K562 (cell line): Measurements from ENCODE around the gene CD46. TPM values are rescaled to one million over a fixed set of nuclear protein-coding genes. Genes with fewer than 3 reads are reported as not detected.

ENCODE experiments used
- ATAC-seq: fragments of 200-7000 bp; cut with Tn5 transposase; 3 replicates; pipeline ENCODE4 v1.9.1; 2020; ENCODE audit warnings: moderate library complexity
- BruUV-seq: library from RNA; stranded (reverse); fragments of 400-500 nt; replicated peaks from 2 replicates; lab custom pipeline; 2021; lab: Mats Ljungman, UMichigan
- CTCF ChIA-PET: fragments of 300-600 bp; formaldehyde crosslinking; extraction: SDS; loops from one replicate; lab custom pipeline; 2021; ENCODE audit warnings: low intra/inter-chr PET ratio; lab: Yijun Ruan, JAX
- POLR2A ChIA-PET: fragments of 300-600, 350-650 bp; sonication (Branson Sonifier 250); formaldehyde crosslinking; extraction: SDS; loops from one replicate; lab custom pipeline; 2021; ENCODE audit warnings: antibody characterized with exemption, inconsistent platforms; lab: Yijun Ruan, JAX
- DNase-seq, 4 experiments: peaks; one replicate each; pipeline versions ENCODE4 v3.0.0 to v3.0.0-alpha.2; 2011 to 2018; ENCODE audit warnings: low spot score in 3 of 4, mixed read lengths in 3 of 4; ENCODE audit errors: extremely low read depth in 1 of 4
- FAIRE-seq: peaks from 2 replicates; lab custom pipeline; 2011; peaks lifted over from hg19 to GRCh38; lab: Jason Lieb, UNC
- H2AFZ ChIP-seq: 2 replicates; pipeline ENCODE4 v1.6.0; 2011; ENCODE audit warnings: low read depth, low read length, control low read depth, inconsistent platforms
- H3K27ac ChIP-seq: fragments of 200-600 bp; 3 replicates; pipeline ENCODE4 v1.8.0; 2011; ENCODE audit warnings: low read depth, mild to moderate bottlenecking, control low read depth, inconsistent platforms, low read length, moderate library complexity, mixed read lengths; ENCODE audit errors: extremely low read depth
- H3K27me3 ChIP-seq, 2 experiments: fragments of 300-600 bp in 1 of 2; 2 replicates in 1 of 2; 3 replicates in 1 of 2; pipeline versions ENCODE4 v1.6.0 to v1.8.0; 2011; ENCODE audit warnings: inconsistent platforms in 2 of 2, low read length in 2 of 2, mild to moderate bottlenecking in 1 of 2, mixed read lengths in 1 of 2, moderate library complexity in 1 of 2; ENCODE audit not compliant: control insufficient read depth in 2 of 2, insufficient read depth in 2 of 2
- H3K36me3 ChIP-seq: fragments of 300-600 bp; 3 replicates; pipeline ENCODE4 v1.8.0; 2011; ENCODE audit warnings: mild to moderate bottlenecking, low read length, inconsistent platforms; ENCODE audit not compliant: control insufficient read depth, insufficient read depth
- H3K4me1 ChIP-seq, 2 experiments: fragments of 200-600 bp in 1 of 2; replicated peaks in 1 of 2; 2 replicates in 1 of 2; 3 replicates in 1 of 2; pipeline versions ENCODE4 v1.5.1 to v1.8.0; 2011; ENCODE audit warnings: inconsistent platforms in 2 of 2, low read length in 2 of 2, mild to moderate bottlenecking in 1 of 2, mixed read lengths in 1 of 2, moderate library complexity in 1 of 2; ENCODE audit not compliant: control insufficient read depth in 2 of 2, insufficient read depth in 2 of 2
- H3K4me2 ChIP-seq: 2 replicates; pipeline ENCODE4 v1.6.1; 2011; ENCODE audit warnings: low read length, control low read depth, inconsistent platforms, mixed read lengths; ENCODE audit not compliant: insufficient read depth
- H3K4me3 ChIP-seq: fragments of 200-600 bp; sonication (generic), shearing (Covaris generic); 2 replicates; pipeline ENCODE4 v1.5.1; 2016; ENCODE audit warnings: control low read depth, inconsistent platforms
- H3K79me2 ChIP-seq: fragments of 200-600 bp; 3 replicates; pipeline ENCODE4 v1.8.0; 2011; ENCODE audit warnings: low read length, inconsistent platforms; ENCODE audit not compliant: control insufficient read depth, insufficient read depth
- H3K9ac ChIP-seq, 2 experiments: 2 replicates each; pipeline versions ENCODE4 v1.6.0 to v1.6.1; 2011; ENCODE audit warnings: low read depth in 2 of 2, low read length in 2 of 2, control low read depth in 1 of 2, inconsistent platforms in 1 of 2, mild to moderate bottlenecking in 1 of 2, mixed read lengths in 1 of 2; ENCODE audit not compliant: insufficient read depth in 1 of 2
- H3K9me1 ChIP-seq: one replicate; pipeline ENCODE4 v1.6.0; 2011; ENCODE audit warnings: inconsistent platforms, mild to moderate bottlenecking, low read length, moderate library complexity; ENCODE audit not compliant: control insufficient read depth, insufficient read depth
- H3K9me3 ChIP-seq: replicated peaks from 2 replicates; pipeline ENCODE4 v1.5.1; 2011; ENCODE audit warnings: low read depth, low read length, inconsistent platforms; ENCODE audit not compliant: control insufficient read depth, insufficient read depth
- H4K20me1 ChIP-seq: replicated peaks from 2 replicates; pipeline ENCODE4 v1.6.1; 2011; ENCODE audit warnings: low read length, inconsistent platforms, mixed read lengths; ENCODE audit not compliant: control insufficient read depth, insufficient read depth
- JUND ChIP-seq, 2 experiments: IDR thresholded peaks; 2 replicates in 1 of 2; 3 replicates in 1 of 2; pipeline ENCODE4 v1.6.1; 2011; ENCODE audit warnings: borderline replicate concordance in 2 of 2, low read depth in 2 of 2, low read length in 2 of 2, improper control_type of control experiment in 1 of 2, missing biosample characterization in 1 of 2, missing genetic modification characterization in 1 of 2, missing genetic modification reagents in 1 of 2
- MEIS2 ChIP-seq: fragments of 450-650 bp; IDR thresholded peaks from 2 replicates; pipeline ENCODE4 v1.6.1; 2014; ENCODE audit warnings: mild to moderate bottlenecking; ENCODE audit not compliant: partially characterized antibody
- PKNOX1 ChIP-seq: fragments of 450-650 bp; IDR thresholded peaks from 2 replicates; pipeline ENCODE4 v1.6.1; 2016
- ZBTB1 ChIP-seq: sonication (generic); formaldehyde crosslinking; IDR thresholded peaks from 2 replicates; pipeline ENCODE4 v1.8.1; 2023; ENCODE audit warnings: missing genetic modification reagents, low read depth, mild to moderate bottlenecking, borderline replicate concordance
- ZNF444 ChIP-seq: fragments of 250-450 bp; sonication (Bioruptor Pico); IDR thresholded peaks from 2 replicates; pipeline ENCODE4 v1.4.0; 2020; ENCODE audit warnings: mild to moderate bottlenecking, moderate library complexity
- WGBS: fragments of 100-300 bp; shearing (Covaris generic); methylation state at CpG from one replicate; pipeline ENCODE4 v1.1.6; 2016; ENCODE audit warnings: low coverage, mixed read lengths; ENCODE audit not compliant: insufficient coverage; ENCODE audit errors: missing lambda C conversion rate; 5-methylcytosine and 5-hydroxymethylcytosine counted together
- in situ Hi-C: fragments of 300-500 bp; cut with MboI; formaldehyde crosslinking; loops from 4 replicates; pipeline ENCODE4 v1.15.0; 2018; ENCODE audit warnings: inconsistent platforms, mixed read lengths
- intact Hi-C: fragments of 100-400 bp; cut with micrococcal nuclease; formaldehyde crosslinking; loops from 2 replicates; pipeline ENCODE4 v1.14.2; 2022
- polyA plus RNA-seq, 8 experiments: library from polyadenylated mRNA; depleted of rRNA in 4 of 8; stranded (reverse) in 5 of 8; unstranded in 3 of 8; fragments of >200 nt; fragmentation: Nextera tagmentation in 2 of 8; fragmentation: Illumina TruSeq in 1 of 8; extraction: Ambion mirVana in 2 of 8; extraction: Trizol in 1 of 8; gene quantifications; 2 replicates each; pipeline versions ENCODE4 v1.2.1 to v1.2.3, GENCODE V29; 2011 to 2014; ENCODE audit warnings: inconsistent platforms in 1 of 8, missing spikeins in 1 of 8
- total RNA-seq, 7 experiments: library from RNA; depleted of rRNA in 6 of 7; stranded (reverse); fragments of >200 nt in 6 of 7; fragmentation: Illumina TruSeq in 2 of 7; extraction: Trizol in 2 of 7; gene quantifications; 2 replicates each; pipeline versions ENCODE4 v1.2.1 to v1.2.3, GENCODE V29; 2011 to 2021; ENCODE audit warnings: low replicate concordance in 1 of 7
- TF ChIP-seq, protein P1 (sequence below), 2 experiments: fragments of 450-650 bp in 1 of 2; sonication (generic) in 1 of 2; formaldehyde crosslinking in 1 of 2; IDR thresholded peaks in 1 of 2; conservative IDR thresholded peaks in 1 of 2; 2 replicates each; pipeline versions ENCODE4 v1.6.1 to v1.8.1; 2016 to 2023; ENCODE audit warnings: mild to moderate bottlenecking in 2 of 2, moderate library complexity in 2 of 2, inconsistent platforms in 1 of 2, missing genetic modification reagents in 1 of 2

CD46 gene
- total and polyA plus RNA-seq, 9 of the 15 experiments (the other 6 are each of a cell fraction or from before 2014, with no cell fraction given) = 87.9 to 374 (median 156) TPM

DNA sequence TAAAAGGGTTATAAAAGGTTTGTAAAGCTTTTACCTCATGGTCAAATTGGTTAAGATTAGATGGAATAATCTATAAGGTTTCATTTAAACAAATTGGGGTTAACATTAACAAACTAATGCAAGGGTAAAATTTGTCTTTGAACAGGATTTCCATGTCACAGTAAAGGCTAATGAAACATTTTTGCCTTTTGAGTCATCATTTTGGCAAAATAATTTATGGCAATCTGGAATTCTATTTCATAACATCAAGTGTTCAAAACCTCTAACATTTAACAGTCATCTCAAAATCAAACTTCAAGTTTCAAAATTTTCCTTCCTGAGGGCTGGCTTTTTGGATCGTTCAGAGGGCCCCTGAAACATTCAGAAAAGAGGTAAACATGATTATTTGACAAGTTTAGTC lies 6.6 kb upstream of the CD46 start:
- in situ Hi-C loops = no loop called here
- Histone ChIP-seq H3K4me1 (peaks cover 16 to 58% of the 10 kb centered on the region in 2 experiments), H3K27me3 (no peaks in the 10 kb centered on the region), H3K9me3 (no peaks in the 10 kb centered on the region), H3K79me2 (peaks cover 24% of the 10 kb centered on the region), H2AFZ (peak overlapping the region; percentile 81)
- ATAC-seq = no peak
- no peak for DNase-seq
- BruUV-seq = no TSS peak
- CTCF ChIA-PET = no interaction called here
- TF ChIP-seq PKNOX1 (0 out of 2 replicates have a peak, but pooled peaks have one; percentile 4), MEIS2 (peak; percentile 74), ZNF444 (no peak), ZBTB1 (CRISPR knock-in tag) (no peak), JUND (IDR thresholded peaks at IDR 0.05; ENCODE audit: borderline replicate concordance, low read depth, low read length) (0 out of 2 replicates have a peak, but pooled peaks have one; percentile 31), JUND (tag; IDR thresholded peaks at IDR 0.05; ENCODE audit: borderline replicate concordance, low read depth, low read length) (no peak)
- TF ChIP-seq, protein P1, sequence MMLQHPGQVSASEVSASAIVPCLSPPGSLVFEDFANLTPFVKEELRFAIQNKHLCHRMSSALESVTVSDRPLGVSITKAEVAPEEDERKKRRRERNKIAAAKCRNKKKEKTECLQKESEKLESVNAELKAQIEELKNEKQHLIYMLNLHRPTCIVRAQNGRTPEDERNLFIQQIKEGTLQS (IDR thresholded peaks at IDR 0.05) = peak; percentile 28; the same call in 1 of the 2 replicates
- TF ChIP-seq, protein P1 (CRISPR knock-in tag; conservative IDR thresholded peaks at IDR 0.05) = no peak
- TF ChIP-seq, all 486 proteins: peak for 4
- Histone ChIP-seq H3K9ac (peak overlapping the region in 1 of 2 experiments; percentile 83; a peak in 1 of 4 replicates), H3K36me3 (no peaks in the 10 kb centered on the region), H4K20me1 (no peaks in the 10 kb centered on the region), H3K27ac (peak overlapping the region; percentile 80; the same call in 2 of the 3 replicates), H3K4me3 (no peak overlapping the region), H3K9me1 (no peaks in the 10 kb centered on the region), H3K4me2 (no peak overlapping the region)
- FAIRE-seq = no peak
- 7% methylated on average over 1 of the region's 1 CpG for WGBS
- intact Hi-C loops = loop anchor here (5.0 kb wide), 1 partner anchor 723 kb away; no protein-coding TSS in a partner anchor
- POLR2A ChIA-PET = interaction anchor here (1.3 kb wide), 1 partner anchor 98 kb away, joined by 3 read pairs; no protein-coding TSS in a partner anchor
